Choroid plexus epithelial cell (primary cell): ENCODE data around the gene RGL2.
"Not testable (repeated sequence)": the region's sequence is repeated elsewhere in the genome, so short reads cannot be mapped to it uniquely, and the experiment has no call there.

Experiments
- DNase-seq: peaks from one replicate; pipeline ENCODE4 v3.0.0-alpha.2; 2010; ENCODE audit warnings: low read depth
- H3K4me3 ChIP-seq: 2 replicates; pipeline ENCODE4 v1.5.1; 2011; ENCODE audit warnings: low read depth, mild to moderate bottlenecking, control low read depth, low read length, moderate library complexity
- CTCF ChIP-seq: conservative IDR thresholded peaks from 2 replicates; pipeline ENCODE4 v1.5.1; 2011; ENCODE audit warnings: low read depth, mild to moderate bottlenecking, control low read depth, inconsistent platforms, low read length, moderate library complexity

Gene RGL2

GRCh38 chr6:33298773-33299236 lies at the start of gene RGL2:
Gene RGL2, minus strand, starts transcription at chr6:33298942. Its CDS starts 332 bp downstream, at chr6:33298610.
- DNase-seq, result peak; percentile 55
- H3K4me3 ChIP-seq, result peak within 1 kb of the TSS; percentile 92
- TF ChIP-seq CTCF, result no peak

- no peak for TF ChIP-seq CTCF
- H3K4me3 ChIP-seq, result no peak overlapping the region
Observed at GRCh38 chr6:33347816-33348215, 49.1 kb upstream of the RGL2 start.

GRCh38 chr6:33346972-33347371 lies 48.2 kb upstream of the RGL2 start:
- peak; percentile 32 for DNase-seq
- H3K4me3 ChIP-seq, result not testable (repeated sequence)

More at GRCh38 chr6:33347816-33348215, 49.1 kb upstream of the RGL2 start:
- no peak for DNase-seq

GRCh38 chr6:33344701-33345697 lies 46.3 kb upstream of the RGL2 start:
- peak; percentile 64 for TF ChIP-seq CTCF
- peak; percentile 94 for DNase-seq
- no peak overlapping the region for H3K4me3 ChIP-seq

- TF ChIP-seq CTCF, result no peak
- DNase-seq, result no peak
- H3K4me3 ChIP-seq, result no peak overlapping the region
Observed at GRCh38 chr6:33343953-33344611, 45.3 kb upstream of the RGL2 start.

GRCh38 chr6:33343606-33343952 lies 44.8 kb upstream of the RGL2 start:
- not testable (repeated sequence) for H3K4me3 ChIP-seq, DNase-seq

GRCh38 chr6:33339193-33339592 lies 40.5 kb upstream of the RGL2 start:
- no peak for DNase-seq
- H3K4me3 ChIP-seq, result no peak overlapping the region
- TF ChIP-seq CTCF, result no peak
